Measurements from ENCODE around the gene HLA-G.

HLA-G gene

GRCh38 chr6:29850011-29850553, 22.5 kb downstream of the HLA-G start:
- no peak overlapping the region for H3K4me3 ChIP-seq (ENCODE audit: low read depth, low read length)
- no peaks in the 10 kb centered on the region for H3K9me3 ChIP-seq
- H3K27me3 ChIP-seq = peaks cover 41% of the 10 kb centered on the region

GRCh38 chr6:29851190-29851589, 23.6 kb downstream of the HLA-G start:
- Histone ChIP-seq H3K9me3 (no peaks in the 10 kb centered on the region), H3K27me3 (peaks cover 41% of the 10 kb centered on the region), H3K4me1 (no peaks in the 10 kb centered on the region), H3K36me3 (no peaks in the 10 kb centered on the region), H3K4me3 (ENCODE audit: low read depth, low read length) (no peak overlapping the region)
- TF ChIP-seq CTCF (IDR thresholded peaks at IDR 0.05; ENCODE audit: low read depth, low read length) = no peak
- no peak for DNase-seq

More at GRCh38 chr6:29850011-29850553, 22.5 kb downstream of the HLA-G start:
- no peaks in the 10 kb centered on the region for H3K36me3 ChIP-seq
- no peak for DNase-seq
- TF ChIP-seq CTCF (IDR thresholded peaks at IDR 0.05; ENCODE audit: low read depth, low read length) = no peak
- no peaks in the 10 kb centered on the region for H3K4me1 ChIP-seq

GRCh38 chr6:29853245-29853644, 25.6 kb downstream of the HLA-G start:
- peaks cover 45% of the 10 kb centered on the region for H3K27me3 ChIP-seq
- no peak for DNase-seq
- no peak for TF ChIP-seq CTCF (IDR thresholded peaks at IDR 0.05; ENCODE audit: low read depth, low read length)

GRCh38 chr6:29858006-29858405, 30.4 kb downstream of the HLA-G start:
- no peak for DNase-seq
- peaks cover 39% of the 10 kb centered on the region for H3K27me3 ChIP-seq
- no peaks in the 10 kb centered on the region for H3K36me3 ChIP-seq
- no peaks in the 10 kb centered on the region for H3K4me1 ChIP-seq
- no peak for TF ChIP-seq CTCF (IDR thresholded peaks at IDR 0.05; ENCODE audit: low read depth, low read length)
- H3K9me3 ChIP-seq = no peaks in the 10 kb centered on the region
- no peak overlapping the region for H3K4me3 ChIP-seq (ENCODE audit: low read depth, low read length)

More at GRCh38 chr6:29853245-29853644, 25.6 kb downstream of the HLA-G start:
- H3K4me1 ChIP-seq = no peaks in the 10 kb centered on the region
- no peak overlapping the region for H3K4me3 ChIP-seq (ENCODE audit: low read depth, low read length)
- H3K36me3 ChIP-seq = no peaks in the 10 kb centered on the region
- no peaks in the 10 kb centered on the region for H3K9me3 ChIP-seq

- Histone ChIP-seq H3K4me1 (no peaks in the 10 kb centered on the region), H3K9me3 (no peaks in the 10 kb centered on the region), H3K27me3 (peaks cover 54% of the 10 kb centered on the region), H3K4me3 (ENCODE audit: low read depth, low read length) (no peak overlapping the region), H3K36me3 (no peaks in the 10 kb centered on the region)
- no peak for TF ChIP-seq CTCF (IDR thresholded peaks at IDR 0.05; ENCODE audit: low read depth, low read length)
- no peak for DNase-seq
Observed at GRCh38 chr6:29861521-29862255, 34.1 kb downstream of the HLA-G start.
